OCI-LY1 (cell line): ENCODE results near the gene CEP164.

Experiments used
- EZH2 ChIP-seq: fragments of 200-600 bp; sonication (generic), shearing (Covaris generic); IDR thresholded peaks from 2 replicates; pipeline ENCODE4 v1.8.0; 2017; ENCODE audit warnings: borderline replicate concordance, mixed run types, mild to moderate bottlenecking, antibody characterized with exemption, low read length, moderate library complexity, mixed read lengths
- TF ChIP-seq, protein P1 (sequence below): fragments of 200-600 bp; sonication (generic), shearing (Covaris generic); IDR thresholded peaks from 2 replicates; pipeline ENCODE4 v1.5.1; 2017; ENCODE audit warnings: mild to moderate bottlenecking, antibody characterized with exemption, low read length, moderate library complexity, mixed read lengths

DNA sequence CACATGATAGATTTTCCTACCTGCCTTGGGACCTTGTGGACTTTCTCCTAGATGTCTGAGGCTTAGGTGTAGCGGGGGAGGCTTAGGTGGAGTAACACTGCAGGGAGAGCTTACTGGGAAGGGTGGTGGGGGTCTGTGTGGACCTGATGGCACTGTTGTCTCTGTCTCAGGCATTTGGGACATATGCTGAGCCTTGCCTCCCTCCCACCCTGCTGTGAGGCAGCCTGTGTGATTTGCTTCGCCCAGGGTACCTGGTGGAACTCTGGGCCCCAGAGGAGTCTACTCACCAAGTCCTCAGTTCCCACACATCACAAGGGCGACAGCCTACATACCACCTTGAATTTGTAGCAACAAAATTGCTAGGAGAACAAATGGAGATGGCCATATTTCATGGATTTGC is 80.7 kb downstream of the CEP164 start:
- TF ChIP-seq, protein P1, sequence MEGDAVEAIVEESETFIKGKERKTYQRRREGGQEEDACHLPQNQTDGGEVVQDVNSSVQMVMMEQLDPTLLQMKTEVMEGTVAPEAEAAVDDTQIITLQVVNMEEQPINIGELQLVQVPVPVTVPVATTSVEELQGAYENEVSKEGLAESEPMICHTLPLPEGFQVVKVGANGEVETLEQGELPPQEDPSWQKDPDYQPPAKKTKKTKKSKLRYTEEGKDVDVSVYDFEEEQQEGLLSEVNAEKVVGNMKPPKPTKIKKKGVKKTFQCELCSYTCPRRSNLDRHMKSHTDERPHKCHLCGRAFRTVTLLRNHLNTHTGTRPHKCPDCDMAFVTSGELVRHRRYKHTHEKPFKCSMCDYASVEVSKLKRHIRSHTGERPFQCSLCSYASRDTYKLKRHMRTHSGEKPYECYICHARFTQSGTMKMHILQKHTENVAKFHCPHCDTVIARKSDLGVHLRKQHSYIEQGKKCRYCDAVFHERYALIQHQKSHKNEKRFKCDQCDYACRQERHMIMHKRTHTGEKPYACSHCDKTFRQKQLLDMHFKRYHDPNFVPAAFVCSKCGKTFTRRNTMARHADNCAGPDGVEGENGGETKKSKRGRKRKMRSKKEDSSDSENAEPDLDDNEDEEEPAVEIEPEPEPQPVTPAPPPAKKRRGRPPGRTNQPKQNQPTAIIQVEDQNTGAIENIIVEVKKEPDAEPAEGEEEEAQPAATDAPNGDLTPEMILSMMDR, result no peak
- TF ChIP-seq EZH2, result no peak
